ENCODE results near the gene BAIAP2L1.
"Not testable (repeated sequence)": the region's sequence is repeated elsewhere in the genome, so short reads cannot be mapped to it uniquely, and the experiment has no call there.

Gene BAIAP2L1, protein sequence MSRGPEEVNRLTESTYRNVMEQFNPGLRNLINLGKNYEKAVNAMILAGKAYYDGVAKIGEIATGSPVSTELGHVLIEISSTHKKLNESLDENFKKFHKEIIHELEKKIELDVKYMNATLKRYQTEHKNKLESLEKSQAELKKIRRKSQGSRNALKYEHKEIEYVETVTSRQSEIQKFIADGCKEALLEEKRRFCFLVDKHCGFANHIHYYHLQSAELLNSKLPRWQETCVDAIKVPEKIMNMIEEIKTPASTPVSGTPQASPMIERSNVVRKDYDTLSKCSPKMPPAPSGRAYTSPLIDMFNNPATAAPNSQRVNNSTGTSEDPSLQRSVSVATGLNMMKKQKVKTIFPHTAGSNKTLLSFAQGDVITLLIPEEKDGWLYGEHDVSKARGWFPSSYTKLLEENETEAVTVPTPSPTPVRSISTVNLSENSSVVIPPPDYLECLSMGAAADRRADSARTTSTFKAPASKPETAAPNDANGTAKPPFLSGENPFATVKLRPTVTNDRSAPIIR

DNA sequence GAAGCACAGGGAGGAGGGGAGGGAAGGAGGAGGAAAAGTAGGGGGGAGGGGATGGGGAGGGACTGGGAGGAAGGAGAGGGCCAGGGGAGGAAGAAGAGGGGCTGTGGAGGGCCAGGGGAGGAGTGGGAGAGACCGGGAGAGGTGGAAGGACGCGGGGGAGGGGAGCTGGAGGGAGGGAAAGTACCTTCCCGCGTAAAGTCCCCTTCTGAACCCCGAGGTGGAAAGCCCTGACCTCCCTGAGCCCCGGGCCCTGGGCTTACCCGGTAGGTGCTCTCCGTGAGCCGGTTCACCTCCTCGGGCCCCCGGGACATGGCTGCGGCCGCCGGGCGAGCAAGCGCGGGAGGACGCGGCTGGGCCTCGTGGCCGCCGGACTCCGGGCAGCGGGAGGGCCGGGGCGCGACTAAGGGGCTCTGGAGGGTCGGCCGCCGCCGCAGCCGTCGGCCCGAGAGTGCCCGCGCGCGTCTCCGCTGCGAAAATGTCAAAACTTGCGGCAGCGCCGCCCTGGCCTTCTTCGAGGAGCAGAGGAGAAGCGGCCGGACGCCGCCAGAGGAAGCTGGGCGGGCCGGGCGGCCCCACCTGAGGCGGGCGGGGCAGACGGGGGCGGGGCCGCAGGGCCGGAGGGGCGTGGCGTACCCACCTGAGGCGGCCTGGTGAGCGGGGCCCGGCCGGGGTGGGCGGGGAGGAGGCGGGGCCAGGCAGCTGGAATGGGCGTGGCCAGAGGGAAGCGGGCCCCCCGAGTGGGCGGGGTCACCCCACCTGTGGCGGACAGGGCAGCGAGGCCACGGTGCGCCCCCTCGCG lies at the start of gene BAIAP2L1:
BAIAP2L1 (minus strand) TSS at position 549 of the 799 bp plus-strand sequence; CDS start at position 311, 238 bp downstream.
- FAIRE-seq = no peak

DNA sequence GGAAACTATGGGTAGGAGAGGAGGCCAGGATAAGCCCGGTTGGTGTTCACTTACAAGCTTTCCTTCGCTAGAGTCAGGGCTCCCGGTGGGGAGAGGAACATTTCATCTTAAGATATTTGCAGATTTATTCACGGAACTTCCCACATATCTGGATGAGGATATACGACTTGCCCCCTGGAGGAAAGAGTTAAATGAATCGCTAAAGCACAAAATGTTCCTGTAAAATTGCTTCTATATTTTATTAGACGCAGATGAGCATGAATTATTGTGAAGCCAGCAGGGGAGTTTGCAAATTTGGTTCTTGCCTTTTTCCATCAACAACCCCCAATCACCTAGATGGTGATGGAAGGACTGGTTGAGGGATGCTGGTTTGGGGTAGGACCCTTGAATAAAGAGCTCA lies 47.9 kb upstream of the BAIAP2L1 start:
- no peak for FAIRE-seq

DNA sequence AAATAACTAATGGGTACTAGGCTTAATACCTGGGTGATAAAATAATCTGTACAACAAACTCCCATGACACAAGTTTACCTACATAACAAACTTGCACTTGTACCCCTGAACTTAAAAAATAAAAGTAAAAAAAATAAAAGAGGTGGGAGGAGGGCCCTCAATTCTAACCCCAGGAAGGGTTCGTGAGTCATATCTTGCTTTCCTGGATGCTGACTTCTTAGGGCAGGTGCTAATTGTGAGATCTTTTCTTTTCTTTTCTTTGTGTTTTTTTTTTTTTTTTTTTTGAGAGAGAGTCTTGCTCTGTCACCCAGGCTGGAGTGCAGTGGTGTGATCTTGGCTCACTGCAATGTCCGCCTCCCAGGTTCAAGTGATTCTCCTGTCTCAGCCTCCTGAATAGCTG lies 40.1 kb upstream of the BAIAP2L1 start:
- FAIRE-seq = not testable (repeated sequence)

DNA sequence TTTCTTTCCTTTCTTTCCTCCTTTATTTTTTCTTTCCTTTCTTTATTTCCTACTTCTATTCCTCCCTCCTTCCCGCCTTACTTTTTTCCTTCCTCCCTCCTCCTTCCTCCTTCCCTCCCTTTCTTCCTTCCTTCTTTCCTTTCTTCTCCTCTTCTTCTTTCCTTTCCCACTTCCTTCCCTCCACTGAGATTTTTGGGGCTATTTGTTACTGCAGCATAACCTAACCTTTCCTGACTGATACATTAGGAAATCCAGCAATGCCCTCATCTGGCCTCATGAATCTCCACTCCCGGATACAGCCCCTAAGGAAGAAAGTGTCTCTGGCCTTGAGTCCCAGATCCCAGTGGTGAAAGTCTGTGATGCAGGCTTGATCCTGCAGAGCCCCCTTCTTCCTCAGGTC lies 38.6 kb upstream of the BAIAP2L1 start:
- no peak for FAIRE-seq

DNA sequence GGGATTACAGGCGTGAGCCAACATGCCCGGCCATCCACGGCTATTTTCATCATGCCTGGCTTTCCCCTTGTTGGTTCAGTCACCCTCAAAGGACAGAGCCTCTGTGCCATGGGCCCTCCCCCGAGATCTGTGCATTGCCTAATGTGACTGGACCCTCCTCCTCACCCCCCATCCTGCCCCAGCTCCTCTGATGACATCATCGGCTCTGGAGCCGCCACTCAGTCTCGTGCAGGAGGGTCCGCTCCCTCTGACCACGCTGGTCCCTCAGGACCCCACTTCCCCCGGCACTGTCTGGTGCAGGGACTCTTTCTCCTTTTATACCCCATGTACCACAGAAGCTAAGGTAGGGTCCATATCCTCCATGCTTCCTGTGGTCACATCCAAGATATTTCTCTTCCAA lies 33.2 kb upstream of the BAIAP2L1 start:
- no peak for FAIRE-seq

DNA sequence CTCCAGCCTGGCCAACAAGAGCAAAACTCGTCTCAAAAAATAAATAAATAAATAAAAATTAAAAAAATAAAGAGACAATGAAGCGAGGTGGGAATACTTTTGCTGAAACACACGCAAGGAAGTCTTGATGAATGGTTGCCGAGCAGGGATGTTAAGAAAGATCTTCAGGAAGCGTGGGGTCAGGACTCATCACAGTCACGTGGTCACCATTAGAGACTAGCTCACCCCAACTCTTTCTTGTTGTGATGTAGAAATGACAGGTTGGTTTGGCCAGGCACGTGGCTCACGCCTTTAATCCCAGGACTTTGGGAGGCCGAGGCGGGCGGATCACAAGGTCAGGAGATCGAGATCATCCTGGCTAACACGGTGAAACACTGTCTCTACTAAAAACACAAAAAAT lies 28.9 kb upstream of the BAIAP2L1 start:
- FAIRE-seq = no peak

DNA sequence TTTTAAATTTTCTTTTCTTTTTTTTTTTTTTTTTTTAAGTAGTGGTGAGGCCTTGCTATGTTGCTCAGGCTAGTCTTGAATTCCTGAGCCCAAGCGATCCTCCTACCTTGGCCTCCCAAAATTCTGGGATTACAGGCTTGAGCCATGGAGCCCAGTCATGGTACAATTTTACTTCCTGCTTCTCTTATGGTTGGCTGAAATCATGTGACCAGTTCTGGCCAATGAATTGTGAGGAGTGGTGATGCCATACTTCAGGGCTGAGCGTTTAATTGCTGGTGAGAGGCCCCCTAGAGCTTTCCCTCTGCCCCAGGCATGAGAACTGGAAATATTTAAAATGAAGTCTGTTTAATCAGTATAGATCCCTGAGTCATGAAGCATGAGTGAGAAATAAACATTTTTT lies 22.2 kb upstream of the BAIAP2L1 start:
- no peak for FAIRE-seq

DNA sequence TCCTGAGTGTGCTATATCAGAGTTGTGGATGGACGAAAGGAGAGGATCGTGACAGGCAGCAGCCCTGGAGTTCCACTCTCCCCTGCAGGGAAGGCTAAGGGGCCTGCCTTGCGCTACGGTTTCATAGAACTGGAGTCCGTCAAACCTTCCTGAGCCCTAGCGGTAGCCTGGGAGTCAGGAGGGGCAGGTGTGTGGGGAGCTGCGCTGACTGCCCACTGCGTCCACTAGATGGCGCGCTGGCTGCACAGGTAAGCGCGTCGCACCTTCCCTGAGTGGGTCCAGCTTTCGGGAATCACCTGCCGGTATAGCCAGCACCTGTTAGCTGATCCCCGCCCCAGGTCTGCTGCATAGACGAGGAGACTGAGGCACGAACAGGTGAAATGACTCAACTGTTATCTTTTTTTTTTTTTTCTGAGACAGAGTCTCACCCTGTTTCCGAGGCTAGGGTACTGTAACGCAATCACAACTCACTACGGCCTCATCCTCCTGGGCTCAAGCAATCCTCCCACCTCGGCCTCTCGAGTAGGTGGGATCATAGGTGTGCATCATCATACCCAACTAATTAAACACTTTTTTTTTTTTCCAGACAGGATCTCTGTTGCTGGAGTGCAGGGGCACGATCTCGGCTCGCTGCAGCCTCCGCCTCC lies 20.2 kb upstream of the BAIAP2L1 start:
- FAIRE-seq = no peak

DNA sequence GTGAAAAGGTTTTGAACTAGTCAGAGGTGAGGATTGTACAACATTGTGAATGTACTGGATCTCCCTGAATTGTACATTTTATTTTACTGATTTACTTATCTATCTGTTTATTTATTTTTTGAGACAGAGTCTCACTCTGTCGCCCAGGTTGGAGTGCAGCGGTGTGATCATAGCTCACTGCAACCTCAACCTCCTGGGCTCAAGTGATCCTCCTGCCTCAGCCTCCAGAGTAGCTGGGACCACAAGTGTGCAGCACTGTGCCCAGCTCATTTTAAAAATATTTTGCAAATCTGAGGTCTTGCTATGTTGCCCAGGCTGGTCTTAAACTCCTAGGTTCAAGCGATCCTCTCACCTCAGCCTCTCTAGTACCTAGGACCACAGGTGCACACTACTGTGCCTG lies 19.1 kb upstream of the BAIAP2L1 start:
- FAIRE-seq = not testable (repeated sequence)

DNA sequence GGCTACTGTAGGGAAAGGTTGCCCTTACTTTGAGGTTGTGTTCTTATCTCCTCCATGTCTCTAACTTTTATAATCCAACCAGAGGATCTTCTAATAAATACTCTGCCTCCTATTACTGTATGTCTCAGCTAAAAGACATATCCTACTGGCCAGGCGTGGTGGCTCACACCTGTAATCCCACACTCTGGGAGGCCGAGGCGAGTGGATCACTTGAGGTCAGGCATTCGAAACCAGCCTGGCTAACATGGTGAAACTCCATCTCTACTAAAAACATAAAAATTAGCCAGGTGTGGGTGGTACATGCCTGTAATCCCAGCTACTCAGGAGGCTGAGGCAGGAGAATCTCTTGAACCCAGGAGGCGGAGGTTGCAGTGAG lies 18.4 kb upstream of the BAIAP2L1 start:
- not testable (repeated sequence) for FAIRE-seq

DNA sequence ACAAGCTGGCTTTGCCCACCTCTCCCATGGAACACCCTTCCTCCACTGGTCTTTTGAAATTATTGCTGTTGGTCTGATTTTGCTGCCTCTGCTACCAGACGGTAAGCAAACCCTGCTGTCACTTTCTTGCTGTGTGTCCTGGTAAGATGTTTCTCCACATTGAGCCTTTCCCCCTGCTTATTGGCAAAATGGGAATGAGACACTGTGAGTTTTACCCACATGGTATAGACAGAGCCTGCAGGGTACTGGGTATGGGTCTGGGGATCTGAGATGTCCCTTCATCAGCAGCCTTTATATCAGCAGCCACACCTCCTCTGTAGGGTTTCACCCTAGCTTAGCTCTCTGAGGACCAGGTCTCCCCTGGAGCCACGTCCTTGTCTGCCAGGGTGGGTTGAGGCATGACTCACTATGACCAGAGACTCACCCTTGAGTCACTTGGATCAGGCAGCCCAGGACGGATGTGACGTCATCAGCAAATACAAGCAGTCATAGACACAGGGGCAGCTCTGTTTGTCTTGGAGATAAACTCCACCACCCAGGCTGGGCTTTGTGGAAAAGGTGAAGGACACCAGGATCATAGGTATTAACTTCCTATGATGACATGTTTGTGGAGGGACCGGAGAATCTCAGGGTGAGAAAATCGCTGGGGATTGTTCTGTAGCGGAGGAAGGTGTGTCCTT lies 17.9 kb upstream of the BAIAP2L1 start:
- FAIRE-seq = no peak

DNA sequence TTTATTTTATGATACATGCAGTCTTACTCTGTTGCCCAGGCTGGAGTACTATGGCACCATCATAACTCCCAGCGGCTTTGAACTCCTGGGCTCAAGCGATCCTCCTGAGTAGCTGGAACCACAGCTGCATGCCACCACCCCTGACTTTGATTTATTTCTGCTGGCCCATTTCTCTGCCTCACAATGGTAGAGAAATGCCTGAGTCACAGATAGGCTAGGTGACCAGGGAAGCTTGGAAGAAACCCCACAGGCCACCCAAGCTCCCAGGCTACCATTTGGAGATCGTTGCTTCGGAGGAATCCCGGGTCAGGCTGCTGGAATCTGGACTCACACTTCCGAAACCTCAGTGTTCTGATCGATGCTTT lies 17.4 kb upstream of the BAIAP2L1 start:
- FAIRE-seq = no peak

DNA sequence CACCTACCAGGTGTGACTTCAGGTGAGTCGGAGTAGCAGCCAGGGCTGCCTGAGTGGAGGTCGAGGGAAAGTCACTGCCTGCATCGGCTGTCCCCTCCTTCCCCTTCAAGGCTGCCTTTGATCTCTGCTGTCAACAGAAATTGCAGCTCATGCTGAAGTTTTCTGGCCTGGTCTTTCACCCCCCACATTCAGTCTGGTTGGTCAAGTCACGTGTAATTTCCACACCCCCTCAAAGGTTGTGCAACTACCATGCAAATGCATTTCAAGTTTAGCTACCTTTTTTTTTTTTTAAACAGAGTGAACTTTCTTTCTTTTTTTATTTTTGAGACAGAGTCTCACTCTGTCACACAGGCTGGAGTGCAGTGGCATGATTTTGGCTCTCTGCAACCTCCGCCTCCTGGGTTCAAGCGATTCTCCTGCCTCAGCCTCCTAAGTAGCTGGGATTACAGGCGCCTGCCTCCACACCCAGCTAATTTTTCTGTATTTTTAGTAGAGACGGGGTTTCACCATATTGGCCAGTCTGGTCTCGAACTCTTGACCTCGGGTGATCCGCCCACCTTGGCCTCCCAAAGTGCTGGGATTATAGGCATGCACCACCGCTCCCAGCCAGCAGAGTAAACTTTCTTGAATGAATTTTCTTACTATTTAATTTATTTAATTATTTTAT lies 16.8 kb upstream of the BAIAP2L1 start:
- not testable (repeated sequence) for FAIRE-seq

DNA sequence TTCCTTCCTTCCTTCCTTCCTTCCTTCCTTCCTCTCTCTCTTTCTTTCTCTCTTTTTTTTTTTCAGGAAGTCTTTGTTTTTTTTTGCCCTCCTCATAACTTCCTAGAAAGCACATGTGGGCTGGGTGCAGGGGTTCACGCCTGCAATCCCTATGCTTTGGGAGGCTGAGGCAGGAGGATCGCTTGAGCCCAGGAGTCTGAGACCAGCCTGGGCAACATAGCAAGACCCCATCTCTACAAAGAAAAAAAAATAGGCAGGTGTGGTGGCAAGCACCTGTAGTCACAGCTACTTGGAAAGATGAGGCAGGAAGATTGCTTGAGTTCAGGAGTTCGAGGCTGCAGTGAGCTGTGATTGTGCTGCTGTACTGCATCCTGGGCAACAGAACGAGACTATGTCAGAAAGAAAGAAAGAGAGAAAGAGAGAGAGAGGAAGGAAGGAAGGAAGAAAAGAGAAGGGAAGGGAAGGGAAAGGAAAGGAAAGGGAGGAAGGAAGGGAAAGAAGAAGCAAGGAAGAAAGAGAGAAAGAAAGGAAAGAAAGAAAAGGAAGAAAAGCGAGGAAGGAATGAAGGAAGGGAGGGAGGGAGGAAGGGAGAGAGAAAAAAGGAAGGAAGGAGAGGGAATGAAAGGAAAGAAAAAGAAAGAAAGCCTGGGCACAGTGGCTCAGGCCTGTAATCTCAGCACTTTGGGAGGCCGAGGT lies 13.5 kb upstream of the BAIAP2L1 start:
- FAIRE-seq = no peak

DNA sequence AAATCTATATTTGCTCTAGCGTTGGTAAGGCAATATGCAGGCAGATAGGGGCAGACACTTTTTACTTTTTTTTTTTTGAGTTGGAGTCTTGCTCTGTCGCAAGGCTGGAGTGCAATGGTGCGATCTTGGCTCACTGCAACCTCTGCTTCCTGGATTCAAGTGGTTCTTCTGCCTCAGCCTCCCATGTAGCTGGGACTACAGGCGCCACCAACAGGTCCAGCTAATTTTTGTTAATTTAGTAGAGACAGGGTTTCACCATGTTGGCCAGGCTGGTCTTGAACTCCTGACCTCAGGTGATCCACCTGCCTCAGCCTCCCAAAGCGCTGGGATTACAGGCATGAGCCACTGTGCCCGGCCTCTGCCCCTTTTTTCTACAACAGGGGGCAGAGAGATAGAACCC lies 12.8 kb upstream of the BAIAP2L1 start:
- not testable (repeated sequence) for FAIRE-seq

DNA sequence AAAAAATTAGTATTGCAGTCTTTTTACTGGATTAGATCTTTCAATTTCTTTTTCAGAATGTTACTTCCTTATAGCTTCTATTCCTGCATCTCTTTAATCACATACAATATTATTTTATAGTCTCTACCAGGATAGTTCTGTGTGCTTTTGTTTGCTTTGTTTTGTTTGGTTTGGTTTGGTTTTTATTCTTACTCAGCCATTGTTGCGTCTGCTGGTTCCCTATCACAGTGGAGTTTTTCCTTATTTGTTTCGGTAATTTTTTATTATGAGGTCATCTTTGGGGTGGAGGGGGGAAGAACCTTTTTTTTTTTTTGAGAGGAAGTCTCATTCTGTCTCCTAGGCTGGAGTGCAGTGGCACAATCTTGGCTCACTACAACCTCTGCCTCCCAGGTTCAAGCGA lies 9.0 kb upstream of the BAIAP2L1 start:
- FAIRE-seq = no peak

DNA sequence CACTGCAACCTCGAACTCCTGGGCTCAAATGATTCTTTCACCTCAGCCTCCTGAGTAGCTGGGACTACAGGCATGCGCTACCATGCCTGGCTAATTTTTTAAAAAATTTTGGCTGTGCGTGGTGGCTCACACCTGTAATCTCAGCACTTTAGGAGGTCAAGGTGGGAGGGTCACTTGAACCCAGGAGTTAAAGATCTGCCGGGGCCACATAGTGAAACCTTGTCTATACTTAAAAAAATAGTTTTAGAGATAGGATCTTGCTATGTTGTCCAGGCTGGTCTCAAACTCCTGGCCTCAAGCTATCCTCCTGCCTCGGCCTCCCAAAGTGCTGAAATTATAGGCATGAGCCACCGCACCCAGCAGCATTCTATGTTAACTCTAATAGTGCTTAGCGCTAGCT lies 7.3 kb upstream of the BAIAP2L1 start:
- FAIRE-seq = not testable (repeated sequence)

DNA sequence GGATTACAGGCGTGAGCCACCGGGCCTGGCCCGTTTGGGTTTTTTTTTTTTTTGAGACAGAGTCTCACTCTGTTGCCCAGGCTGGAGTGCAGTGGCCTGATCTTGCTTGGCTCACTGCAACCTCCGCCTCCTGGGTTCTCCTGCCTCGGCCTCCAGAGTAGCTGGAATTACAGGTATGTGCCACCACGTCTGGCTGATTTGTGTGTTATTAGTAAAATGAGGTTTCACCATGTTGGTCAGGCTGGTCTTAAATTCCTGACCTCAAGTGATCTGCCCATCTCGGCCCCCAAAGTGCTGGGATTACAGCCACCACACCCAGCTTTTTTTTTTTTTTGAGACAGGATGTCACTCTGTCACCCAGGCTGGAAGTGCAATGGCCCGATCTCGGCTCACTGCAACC lies 5.9 kb upstream of the BAIAP2L1 start:
- FAIRE-seq = no peak

DNA sequence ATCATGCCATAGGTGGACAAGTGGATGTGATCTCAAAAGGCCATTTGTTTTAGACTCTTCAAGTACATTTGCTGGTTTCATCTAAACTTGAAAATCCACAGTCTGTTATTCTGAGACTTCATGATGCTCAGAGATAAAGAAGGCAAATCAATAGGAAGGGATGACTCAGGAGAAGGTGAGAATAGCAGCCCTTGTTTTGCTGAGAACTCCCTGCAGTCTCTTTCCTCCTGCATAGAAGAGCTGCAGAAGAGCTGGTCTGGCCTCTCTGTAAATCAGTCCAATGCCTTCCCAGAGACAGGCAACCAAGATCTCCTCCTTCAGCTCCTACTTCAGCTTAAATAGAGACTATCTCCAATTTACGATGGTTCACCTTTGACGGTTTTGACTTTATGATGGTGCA lies 4.0 kb upstream of the BAIAP2L1 start:
- no peak for FAIRE-seq

DNA sequence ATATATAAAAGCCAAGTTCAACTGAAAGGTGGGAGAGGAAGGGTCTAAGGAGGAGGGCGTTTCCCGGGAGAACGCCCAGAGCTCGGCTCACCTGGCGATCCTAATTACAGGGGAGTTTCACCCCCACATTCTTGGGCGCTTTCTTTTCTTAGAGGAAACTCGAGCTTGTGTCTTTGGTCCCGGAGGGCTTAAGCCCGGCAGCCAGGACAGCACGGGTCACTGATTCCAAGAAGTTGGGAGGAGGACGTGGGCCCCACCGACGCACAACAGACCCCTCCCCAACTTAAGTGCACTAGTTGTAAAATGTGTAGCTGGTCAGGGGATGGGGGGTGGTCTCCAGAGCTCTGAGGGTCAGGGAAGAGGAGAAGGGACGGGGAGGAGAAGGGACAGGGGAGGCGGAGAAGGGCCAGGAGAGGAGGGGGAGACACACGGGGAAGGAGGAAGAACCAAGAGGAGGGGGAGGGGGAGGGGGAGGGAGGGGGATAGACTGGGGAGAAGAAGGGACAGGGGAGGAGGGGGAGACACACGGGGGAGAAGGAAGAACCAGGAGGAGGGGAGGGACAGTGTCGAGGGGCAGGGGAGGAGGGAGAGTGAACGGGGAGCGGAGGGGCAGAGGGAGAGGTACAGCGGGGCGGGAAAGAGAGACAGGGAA lies 874 bp downstream of the BAIAP2L1 start:
- FAIRE-seq = no peak

DNA sequence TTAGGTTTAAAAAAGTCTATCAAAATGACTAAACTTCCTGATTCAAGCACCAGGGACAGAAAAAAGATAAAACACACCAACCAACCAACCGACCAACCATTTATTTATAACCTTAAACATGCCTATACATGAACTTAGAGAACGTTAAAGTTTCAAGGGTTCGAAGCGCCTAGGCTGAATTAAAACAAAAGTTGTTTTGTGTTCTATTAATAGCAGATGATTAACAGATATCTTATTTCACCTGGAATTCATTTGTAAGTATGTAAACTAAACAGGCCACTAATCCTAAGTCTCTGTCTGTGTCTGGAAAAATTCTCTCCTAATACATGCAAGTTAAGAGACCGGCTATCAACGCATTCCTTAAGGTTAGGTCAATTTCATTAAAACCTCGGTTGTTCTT lies 1.4 kb downstream of the BAIAP2L1 start:
- FAIRE-seq = no peak

Data from G401.6 (cell line).